ENCODE measurements around the gene KIAA1586.
"Not testable (repeated sequence)": the region's sequence is repeated elsewhere in the genome, so short reads cannot be mapped to it uniquely, and the experiment has no call there.

GRCh38 chr6:56999748-57000147 is 46.7 kb upstream of the KIAA1586 start:
- TF ChIP-seq, protein P1, sequence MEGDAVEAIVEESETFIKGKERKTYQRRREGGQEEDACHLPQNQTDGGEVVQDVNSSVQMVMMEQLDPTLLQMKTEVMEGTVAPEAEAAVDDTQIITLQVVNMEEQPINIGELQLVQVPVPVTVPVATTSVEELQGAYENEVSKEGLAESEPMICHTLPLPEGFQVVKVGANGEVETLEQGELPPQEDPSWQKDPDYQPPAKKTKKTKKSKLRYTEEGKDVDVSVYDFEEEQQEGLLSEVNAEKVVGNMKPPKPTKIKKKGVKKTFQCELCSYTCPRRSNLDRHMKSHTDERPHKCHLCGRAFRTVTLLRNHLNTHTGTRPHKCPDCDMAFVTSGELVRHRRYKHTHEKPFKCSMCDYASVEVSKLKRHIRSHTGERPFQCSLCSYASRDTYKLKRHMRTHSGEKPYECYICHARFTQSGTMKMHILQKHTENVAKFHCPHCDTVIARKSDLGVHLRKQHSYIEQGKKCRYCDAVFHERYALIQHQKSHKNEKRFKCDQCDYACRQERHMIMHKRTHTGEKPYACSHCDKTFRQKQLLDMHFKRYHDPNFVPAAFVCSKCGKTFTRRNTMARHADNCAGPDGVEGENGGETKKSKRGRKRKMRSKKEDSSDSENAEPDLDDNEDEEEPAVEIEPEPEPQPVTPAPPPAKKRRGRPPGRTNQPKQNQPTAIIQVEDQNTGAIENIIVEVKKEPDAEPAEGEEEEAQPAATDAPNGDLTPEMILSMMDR (conservative IDR thresholded peaks at IDR 0.05; ENCODE audit: low read length), result not testable (repeated sequence)
- not testable (repeated sequence) for TF ChIP-seq EZH2phosphoT487 (IDR thresholded peaks at IDR 0.05; ENCODE audit: borderline replicate concordance)
